AG09309 (cell line): ENCODE results near the gene RETN.

Source experiments
- DNase-seq: peaks from one replicate; pipeline ENCODE4 v3.0.0-alpha.2; 2010; ENCODE audit warnings: low read depth
- H3K4me3 ChIP-seq: 2 replicates; pipeline ENCODE4 v1.5.1; 2011; ENCODE audit warnings: mild to moderate bottlenecking, low read depth, low read length, moderate library complexity; ENCODE audit not compliant: control insufficient read depth
- TF ChIP-seq, protein P1 (sequence below): IDR thresholded peaks from 2 replicates; pipeline ENCODE4 v1.5.1; 2011; ENCODE audit warnings: mild to moderate bottlenecking, low read depth, low read length, inconsistent platforms; ENCODE audit not compliant: insufficient read depth, control insufficient read depth; ENCODE audit errors: missing control alignments

RETN gene

DNA sequence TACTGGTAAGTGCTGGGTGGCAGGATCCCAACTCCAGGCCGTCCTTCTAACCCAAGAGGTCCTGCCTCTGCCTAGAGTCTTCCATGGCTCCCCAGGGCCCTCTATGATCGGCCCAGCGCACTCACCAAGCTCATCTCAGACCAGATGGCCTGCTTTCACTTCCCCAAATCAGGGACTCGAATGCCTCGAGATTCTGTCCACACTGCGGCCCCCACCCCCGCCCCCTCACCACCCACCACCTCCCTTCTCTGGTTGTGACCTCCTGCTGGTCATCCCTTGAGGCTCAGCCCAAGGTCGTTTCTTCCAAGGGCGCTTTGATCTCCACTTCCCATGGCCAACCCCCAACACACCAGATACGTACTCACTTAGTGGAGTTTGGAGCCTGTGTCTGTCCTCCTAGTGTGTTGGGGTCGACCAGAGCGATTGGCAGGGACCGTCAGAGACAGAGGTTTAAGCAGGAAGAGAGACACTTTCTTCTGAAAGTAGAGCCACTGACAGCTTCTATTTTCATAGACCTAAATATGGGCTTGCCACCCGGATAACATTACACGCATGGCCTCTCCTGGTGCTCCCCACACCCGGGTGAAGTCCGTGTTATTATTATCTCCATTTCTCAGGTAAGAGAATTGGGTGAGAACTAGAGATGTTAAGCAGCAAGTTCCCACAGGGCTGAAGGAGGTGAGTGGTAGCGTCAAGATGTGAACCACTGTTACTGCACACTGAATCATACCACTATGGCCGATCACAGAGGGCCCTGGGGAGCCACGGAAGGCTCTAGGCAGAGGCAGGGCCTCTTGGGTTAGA, 33.0 kb downstream of the RETN start, which contains the start of gene FCER2:
Gene FCER2, minus strand, starts transcription at position 478 of the 804 bp plus-strand sequence. CDS start 2,371 bp downstream, outside the sequence.
- TF ChIP-seq, protein P1, sequence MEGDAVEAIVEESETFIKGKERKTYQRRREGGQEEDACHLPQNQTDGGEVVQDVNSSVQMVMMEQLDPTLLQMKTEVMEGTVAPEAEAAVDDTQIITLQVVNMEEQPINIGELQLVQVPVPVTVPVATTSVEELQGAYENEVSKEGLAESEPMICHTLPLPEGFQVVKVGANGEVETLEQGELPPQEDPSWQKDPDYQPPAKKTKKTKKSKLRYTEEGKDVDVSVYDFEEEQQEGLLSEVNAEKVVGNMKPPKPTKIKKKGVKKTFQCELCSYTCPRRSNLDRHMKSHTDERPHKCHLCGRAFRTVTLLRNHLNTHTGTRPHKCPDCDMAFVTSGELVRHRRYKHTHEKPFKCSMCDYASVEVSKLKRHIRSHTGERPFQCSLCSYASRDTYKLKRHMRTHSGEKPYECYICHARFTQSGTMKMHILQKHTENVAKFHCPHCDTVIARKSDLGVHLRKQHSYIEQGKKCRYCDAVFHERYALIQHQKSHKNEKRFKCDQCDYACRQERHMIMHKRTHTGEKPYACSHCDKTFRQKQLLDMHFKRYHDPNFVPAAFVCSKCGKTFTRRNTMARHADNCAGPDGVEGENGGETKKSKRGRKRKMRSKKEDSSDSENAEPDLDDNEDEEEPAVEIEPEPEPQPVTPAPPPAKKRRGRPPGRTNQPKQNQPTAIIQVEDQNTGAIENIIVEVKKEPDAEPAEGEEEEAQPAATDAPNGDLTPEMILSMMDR = no peak
- H3K4me3 ChIP-seq = no peak within 1 kb of the TSS
- no peak for DNase-seq

- no peak overlapping the region for H3K4me3 ChIP-seq
- DNase-seq = no peak
- TF ChIP-seq, protein P1 = no peak
Observed at GRCh38 chr19:7703332-7703731, 34.5 kb downstream of the RETN start.

DNA sequence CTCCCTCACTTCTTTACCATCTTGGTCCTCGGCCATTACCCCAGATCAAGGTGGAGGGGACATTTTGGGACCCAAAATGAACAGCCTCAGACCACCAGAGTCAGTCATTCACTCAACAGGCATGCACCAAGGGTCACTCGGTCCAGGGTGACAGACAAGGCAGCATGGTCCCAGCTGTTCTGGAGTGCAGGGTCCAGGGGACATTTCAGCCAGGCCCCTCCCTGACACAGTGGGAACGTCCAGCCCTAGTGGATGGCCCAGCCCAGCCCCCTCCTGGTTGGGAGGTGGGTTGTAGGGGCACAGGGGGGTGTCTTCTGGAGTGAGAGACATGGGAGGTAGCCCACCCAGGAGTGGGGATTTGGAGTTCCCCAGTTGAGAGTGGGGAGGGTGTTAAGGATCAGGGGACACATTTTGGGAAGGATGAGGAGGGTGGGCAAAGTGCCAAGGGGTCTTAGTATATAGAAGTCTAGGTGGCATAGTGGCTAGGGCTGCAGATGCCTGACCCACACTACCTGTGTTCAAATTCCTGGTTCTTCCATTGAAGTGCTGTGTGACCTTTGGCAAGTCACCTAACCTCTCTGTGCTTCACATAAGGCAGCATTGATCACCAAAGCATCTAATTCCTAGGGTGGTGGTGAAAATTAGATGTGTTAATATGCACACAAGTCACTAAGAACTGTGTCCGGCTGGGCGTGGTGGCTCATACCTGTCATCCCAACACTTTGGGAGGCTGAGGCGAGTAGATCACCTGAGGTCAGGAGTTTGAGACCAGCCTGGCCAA, 35.6 kb downstream of the RETN start:
- no peak for DNase-seq
- no peak overlapping the region for H3K4me3 ChIP-seq
- TF ChIP-seq, protein P1 = no peak

DNA sequence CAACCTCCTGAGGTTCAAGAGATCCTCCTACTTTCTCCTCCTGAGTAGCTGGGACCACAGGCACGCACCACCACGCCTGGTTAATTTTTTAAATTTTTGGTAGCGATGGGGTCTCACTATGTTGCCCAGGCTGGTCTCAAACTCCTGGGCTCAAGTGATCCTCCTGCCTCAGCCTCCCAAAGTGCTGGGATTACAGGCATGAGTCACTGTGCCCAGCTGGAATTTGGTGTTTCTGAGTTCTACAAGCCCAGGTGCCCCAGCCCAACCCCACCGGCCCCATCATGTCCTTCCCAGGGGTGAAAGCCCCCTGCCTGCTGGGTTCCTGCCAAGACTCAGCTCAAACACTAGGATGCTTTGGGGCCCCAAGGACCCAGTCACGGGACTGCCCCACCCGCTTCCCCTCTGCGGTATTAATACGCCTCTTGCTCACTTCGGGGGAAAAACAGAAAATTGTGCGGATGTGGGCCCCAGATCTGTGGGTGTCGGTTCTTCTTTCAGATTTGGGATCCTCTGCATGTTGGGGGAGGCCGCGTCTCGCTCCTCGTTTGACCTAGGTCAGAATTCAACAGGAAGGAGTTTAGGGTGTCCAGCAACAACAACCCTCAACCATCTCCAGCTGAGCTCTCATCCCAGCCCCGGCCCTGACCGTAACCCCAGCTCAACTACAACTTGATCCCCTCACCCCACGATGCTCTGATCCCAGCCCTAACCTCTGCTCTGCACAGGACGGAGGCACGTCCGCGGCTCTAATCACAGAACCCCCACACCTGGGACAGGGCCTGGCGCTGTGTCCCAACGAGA, 36.7 kb downstream of the RETN start:
- TF ChIP-seq, protein P1 = no peak
- no peak for DNase-seq
- H3K4me3 ChIP-seq = no peak overlapping the region

GRCh38 chr19:7706188-7706954, 37.5 kb downstream of the RETN start:
- TF ChIP-seq, protein P1 = no peak
- DNase-seq = no peak
- H3K4me3 ChIP-seq = no peak overlapping the region
